IPS DF 4.7 (cell line): Measurements from ENCODE around the gene TLR9.

Experiments used
- DNase-seq: peaks from one replicate; pipeline ENCODE4 v3.0.0-alpha.2; 2013; ENCODE audit warnings: low spot score; ENCODE audit errors: extremely low read depth

Gene TLR9

GRCh38 chr3:52216585-52217408 is 8.6 kb downstream of the TLR9 start:
- DNase-seq, result no peak

DNA sequence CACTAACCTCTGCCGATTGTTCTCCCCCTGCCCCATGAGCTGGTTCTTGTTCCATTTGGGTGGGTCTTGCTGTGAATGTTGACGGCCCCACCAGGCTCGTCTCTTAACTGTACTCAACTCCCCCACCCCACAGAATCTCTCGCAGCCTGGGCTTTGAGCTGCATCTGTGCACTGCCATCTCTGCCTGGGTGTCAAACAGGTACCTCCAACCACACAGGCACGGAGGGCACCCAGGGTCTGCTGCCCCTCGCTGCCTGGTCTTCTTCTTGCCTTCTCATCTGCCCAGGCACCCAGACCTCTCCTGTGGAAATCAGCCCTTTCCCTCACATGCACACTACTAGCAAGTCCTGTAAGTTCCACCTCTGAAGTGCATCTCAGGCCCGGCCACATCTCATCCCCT is 10.1 kb downstream of the TLR9 start:
- DNase-seq, result no peak

- DNase-seq, result no peak
Observed at GRCh38 chr3:52213901-52214300, 11.5 kb downstream of the TLR9 start.

DNA sequence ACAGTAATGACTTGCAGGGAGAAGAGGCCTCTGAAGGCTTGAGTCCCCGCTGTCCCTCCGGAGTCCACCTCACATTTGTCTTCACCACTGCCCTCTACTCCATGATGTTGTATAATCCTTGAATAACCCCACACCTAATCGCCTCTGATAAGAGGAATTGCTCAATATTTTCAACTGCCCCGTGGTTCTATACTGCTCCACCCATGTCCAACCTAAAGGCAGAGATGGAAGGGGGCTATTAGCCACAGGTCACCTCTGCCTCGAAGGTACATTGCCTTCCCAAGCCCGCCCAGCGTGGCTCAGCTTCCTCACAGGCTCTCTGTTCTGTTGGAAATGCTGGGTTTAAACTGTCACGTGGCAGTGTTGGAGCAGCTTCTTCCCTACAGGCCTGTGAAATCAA is 12.4 kb downstream of the TLR9 start:
- DNase-seq, result no peak

DNA sequence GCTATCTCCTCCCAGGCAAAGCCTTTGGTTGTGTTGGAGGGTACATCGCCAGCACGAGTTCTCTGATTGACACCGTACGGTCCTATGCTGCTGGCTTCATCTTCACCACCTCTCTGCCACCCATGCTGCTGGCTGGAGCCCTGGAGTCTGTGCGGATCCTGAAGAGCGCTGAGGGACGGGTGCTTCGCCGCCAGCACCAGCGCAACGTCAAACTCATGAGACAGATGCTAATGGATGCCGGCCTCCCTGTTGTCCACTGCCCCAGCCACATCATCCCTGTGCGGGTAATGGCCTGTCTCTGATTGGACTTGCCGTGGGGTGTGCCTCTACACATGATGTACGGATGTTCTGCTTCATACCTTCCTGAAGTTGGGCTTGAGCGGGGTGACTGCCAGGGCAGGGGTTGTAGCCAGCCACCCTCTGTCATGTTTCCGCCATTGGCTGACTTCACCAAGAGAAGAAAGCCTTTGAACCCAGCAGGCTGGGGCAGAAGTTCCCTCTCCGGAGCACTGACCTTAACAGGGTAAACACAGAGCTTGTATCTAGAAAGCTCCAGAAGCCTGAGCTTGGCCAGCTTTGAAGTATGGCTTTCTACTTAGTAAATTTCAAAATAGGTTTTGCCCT is 14.1 kb downstream of the TLR9 start:
- no peak for DNase-seq

- DNase-seq, result no peak
Observed at GRCh38 chr3:52210550-52211046, 14.8 kb downstream of the TLR9 start.

- DNase-seq, result no peak
Observed at GRCh38 chr3:52210037-52210436, 15.4 kb downstream of the TLR9 start.

DNA sequence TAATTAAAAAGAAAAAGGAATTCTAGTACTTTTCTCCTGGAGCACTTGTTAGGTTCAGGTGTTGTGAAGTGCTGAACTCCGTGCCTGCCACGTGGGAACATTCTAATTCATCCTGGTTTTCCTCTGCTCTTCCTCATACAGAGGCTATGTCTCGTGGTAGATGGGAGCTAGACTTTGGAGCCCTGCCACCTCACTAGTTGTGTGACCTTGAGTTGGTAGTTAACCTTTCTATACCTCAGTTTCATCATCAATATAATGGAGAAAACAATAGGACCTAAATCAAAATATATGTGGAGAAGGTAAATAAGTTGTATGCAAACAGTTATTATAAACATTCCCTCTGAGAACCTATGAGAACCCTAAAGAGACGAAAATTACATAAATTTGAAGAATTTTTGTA is 16.9 kb downstream of the TLR9 start:
- DNase-seq, result no peak

GRCh38 chr3:52205727-52206372 is 19.6 kb downstream of the TLR9 start:
- DNase-seq, result no peak

GRCh38 chr3:52204337-52205073 is 20.9 kb downstream of the TLR9 start:
- DNase-seq, result no peak

DNA sequence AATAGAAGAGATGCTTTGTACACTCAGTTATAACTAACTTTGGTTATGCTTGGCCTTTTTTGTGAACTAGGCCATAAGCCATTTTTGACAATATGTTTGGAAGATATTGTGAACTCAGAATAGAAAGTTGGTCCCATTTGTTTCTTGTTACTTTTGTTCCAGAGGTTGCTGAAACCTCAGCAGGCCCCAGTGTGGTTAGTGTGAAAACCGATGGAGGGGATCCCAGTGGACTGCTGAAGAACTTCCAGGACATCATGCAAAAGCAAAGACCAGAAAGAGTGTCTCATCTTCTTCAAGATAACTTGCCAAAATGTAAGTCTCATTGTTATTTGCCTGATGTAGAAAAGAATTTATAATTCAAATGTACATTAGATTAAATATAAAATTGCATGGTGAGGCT is 21.7 kb downstream of the TLR9 start:
- no peak for DNase-seq

GRCh38 chr3:52202384-52203077 is 22.9 kb downstream of the TLR9 start:
- DNase-seq, result no peak

GRCh38 chr3:52200981-52201679 is 24.3 kb downstream of the TLR9 start:
- DNase-seq, result no peak

DNA sequence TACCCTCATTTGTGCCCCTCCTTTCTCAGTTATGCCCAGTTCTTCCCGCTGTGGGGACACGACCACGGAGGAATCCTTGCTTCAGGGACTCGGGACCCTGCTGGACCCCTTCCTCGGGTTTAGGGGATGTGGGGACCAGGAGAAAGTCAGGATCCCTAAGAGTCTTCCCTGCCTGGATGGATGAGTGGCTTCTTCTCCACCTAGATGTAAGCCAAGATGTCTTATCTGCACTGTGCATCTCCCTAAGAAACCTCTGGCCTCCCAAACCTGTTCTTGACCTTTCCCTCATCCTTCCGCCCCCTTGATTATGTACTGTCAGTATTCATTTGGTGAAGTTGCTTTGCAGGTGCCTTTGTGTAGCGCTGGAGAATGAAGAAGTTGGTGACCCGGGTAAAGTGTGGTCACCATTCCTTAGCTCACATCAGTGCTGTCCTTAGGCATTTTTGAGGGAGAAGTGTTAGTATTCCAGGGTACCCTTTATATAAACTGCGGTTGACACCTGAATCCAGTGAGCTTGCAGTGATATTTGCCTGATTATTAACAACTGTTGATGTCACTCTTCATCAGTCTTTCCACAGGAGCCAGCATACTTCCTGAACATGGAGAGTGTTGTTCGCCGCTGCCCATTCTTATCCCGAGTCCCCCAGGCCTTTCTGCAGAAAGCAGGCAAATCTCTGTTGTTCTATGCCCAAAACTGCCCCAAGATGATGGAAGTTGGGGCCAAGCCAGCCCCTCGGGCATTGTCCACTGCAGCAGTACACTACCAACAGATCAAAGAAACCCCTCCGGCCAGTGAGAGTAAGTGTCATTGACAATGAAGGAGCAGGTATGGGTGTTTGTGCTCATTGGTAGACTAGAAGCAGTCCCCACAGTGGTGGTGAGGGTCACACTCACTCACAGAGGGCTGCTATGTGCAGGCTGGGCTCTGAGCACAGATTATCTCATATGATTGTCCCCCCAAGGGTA is 26.5 kb downstream of the TLR9 start:
- DNase-seq, result no peak

DNA sequence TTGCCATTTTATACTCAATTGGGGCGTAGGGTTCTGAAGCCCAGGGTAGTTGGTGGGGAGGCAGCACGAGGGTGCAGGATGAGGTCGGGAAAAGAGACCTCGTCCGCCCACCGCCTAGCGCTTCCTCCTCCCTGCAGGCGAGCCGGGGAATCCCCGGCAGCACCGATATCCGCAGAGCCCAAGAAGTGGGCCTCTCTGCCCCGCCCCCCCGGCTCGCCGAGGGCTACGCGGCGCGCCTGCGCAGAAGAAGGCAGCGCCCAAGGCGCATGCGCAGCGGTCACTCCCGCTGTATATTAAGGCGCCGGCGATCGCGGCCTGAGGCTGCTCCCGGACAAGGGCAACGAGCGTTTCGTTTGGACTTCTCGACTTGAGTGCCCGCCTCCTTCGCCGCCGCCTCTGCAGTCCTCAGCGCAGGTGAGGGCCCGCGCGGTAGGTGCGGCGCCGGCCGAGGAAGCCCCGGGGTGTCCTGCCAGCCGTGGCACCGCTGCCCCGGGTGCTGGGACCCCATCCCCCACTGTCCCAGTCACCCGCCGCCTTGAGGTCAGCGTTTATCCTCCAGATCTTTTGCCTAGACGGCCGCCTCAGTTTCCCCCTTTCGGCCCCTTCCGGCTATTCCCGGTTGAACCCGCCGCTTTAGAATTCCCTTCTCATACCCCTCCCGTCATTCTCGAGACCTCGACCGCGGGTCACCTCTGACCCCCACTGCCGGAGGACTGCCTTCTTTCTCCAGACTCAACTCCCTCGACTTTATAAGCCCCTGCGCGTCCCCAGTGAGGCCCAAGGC is 27.4 kb downstream of the TLR9 start, which contains the start of gene ALAS1:
Gene ALAS1 (plus strand): TSS at position 319 of the 784 bp plus-strand sequence. CDS start 1,082 bp downstream, outside the sequence.
- DNase-seq, result peak; percentile 36

- no peak for DNase-seq
Observed at GRCh38 chr3:52197499-52197841, 28.0 kb downstream of the TLR9 start.

GRCh38 chr3:52196977-52197376 is 28.5 kb downstream of the TLR9 start:
- DNase-seq, result no peak

DNA sequence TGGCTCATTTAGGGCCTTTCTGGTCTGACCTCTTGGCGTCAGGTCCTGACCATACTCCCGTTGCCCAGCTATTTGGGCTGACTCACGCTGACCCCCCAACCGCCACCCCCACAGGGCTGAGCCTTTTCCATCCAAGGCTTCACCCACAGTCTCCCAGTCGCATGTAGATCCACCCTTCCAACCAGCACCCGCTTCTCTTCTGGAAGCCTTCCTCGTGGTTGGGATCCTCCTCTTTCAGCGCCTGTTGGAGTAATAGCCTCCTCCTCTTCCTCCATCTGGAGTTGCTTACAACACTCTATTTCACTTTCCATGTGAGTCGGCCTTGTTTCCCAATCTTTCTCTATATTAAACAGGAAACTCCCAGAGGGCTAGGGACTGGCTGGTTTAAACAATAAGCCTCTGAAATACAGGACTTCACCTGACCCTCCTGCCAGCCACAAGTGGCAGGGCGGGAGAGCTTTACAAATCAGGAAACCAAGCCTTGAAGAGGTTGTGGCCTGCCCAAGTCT is 29.6 kb downstream of the TLR9 start:
- no peak for DNase-seq
